K562 (cell line): ENCODE data around the gene TRAPPC12. TPM values are rescaled to one million over a fixed set of nuclear protein-coding genes. Genes with fewer than 3 reads are reported as not detected.

Source experiments
- ATF4 ChIP-seq: fragments of 450-650 bp; formaldehyde crosslinking; IDR thresholded peaks from 2 replicates; pipeline ENCODE4 v1.4.0; 2022; ENCODE audit warnings: mild to moderate bottlenecking, moderate library complexity
- CHCHD3 ChIP-seq: fragments of 250-450 bp; sonication (Bioruptor Pico); IDR thresholded peaks from 2 replicates; pipeline ENCODE4 v2.1.2; 2022; ENCODE audit warnings: mild to moderate bottlenecking
- EP300 ChIP-seq: IDR thresholded peaks from 2 replicates; pipeline ENCODE4 v1.6.1; 2012; ENCODE audit warnings: low read length, improper control_type of control experiment
- MAZ ChIP-seq, 2 experiments: fragments of 450-650 bp in 1 of 2; sonication (generic) in 1 of 2; formaldehyde crosslinking; IDR thresholded peaks in 1 of 2; conservative IDR thresholded peaks in 1 of 2; 2 replicates each; pipeline versions ENCODE4 v1.4.0 to v1.5.0; 2020; ENCODE audit warnings: mild to moderate bottlenecking in 1 of 2, missing genetic modification reagents in 1 of 2
- MEF2D ChIP-seq: conservative IDR thresholded peaks from 2 replicates; pipeline ENCODE4 v1.6.1; 2016; ENCODE audit warnings: low read depth, missing genetic modification characterization, missing compliant biosample characterization
- NKRF ChIP-seq: fragments of 450-650 bp; IDR thresholded peaks from 2 replicates; pipeline ENCODE4 v1.6.1; 2016; ENCODE audit warnings: borderline replicate concordance
- PHB ChIP-seq: fragments of 250-450 bp; sonication (Bioruptor Pico); IDR thresholded peaks from 2 replicates; pipeline ENCODE4 v1.5.0; 2021
- RB1 ChIP-seq: fragments of 450-650 bp; IDR thresholded peaks from 2 replicates; pipeline ENCODE4 v1.6.1; 2017; ENCODE audit warnings: low read depth, mild to moderate bottlenecking
- RBM25 ChIP-seq: fragments of 200-400 bp; formaldehyde crosslinking; IDR thresholded peaks from 2 replicates; pipeline ENCODE4 v1.6.1; 2018; ENCODE audit warnings: low read length, low read depth, moderate library complexity; ENCODE audit not compliant: severe bottlenecking
- STAT6 ChIP-seq: sonication (generic); formaldehyde crosslinking; IDR thresholded peaks from 2 replicates; pipeline ENCODE4 v1.8.1; 2023; ENCODE audit warnings: mild to moderate bottlenecking, missing genetic modification reagents
- ZNF586 ChIP-seq: fragments of 450-650 bp; formaldehyde crosslinking; conservative IDR thresholded peaks from 2 replicates; pipeline ENCODE4 v1.4.0; 2020; ENCODE audit warnings: mild to moderate bottlenecking, moderate library complexity
- ZZZ3 ChIP-seq: fragments of 450-650 bp; IDR thresholded peaks from 2 replicates; pipeline ENCODE4 v1.6.1; 2016; ENCODE audit warnings: antibody characterized with exemption, mild to moderate bottlenecking, moderate library complexity
- polyA plus RNA-seq, 8 experiments: library from polyadenylated mRNA; depleted of rRNA in 4 of 8; stranded (reverse) in 5 of 8; unstranded in 3 of 8; fragments of >200 nt; fragmentation: Nextera tagmentation in 2 of 8; fragmentation: Illumina TruSeq in 1 of 8; extraction: Ambion mirVana in 2 of 8; extraction: Trizol in 1 of 8; gene quantifications; 2 replicates each; pipeline versions ENCODE4 v1.2.1 to v1.2.3, GENCODE V29; 2011 to 2014; ENCODE audit warnings: inconsistent platforms in 1 of 8, missing spikeins in 1 of 8
- total RNA-seq, 7 experiments: library from RNA; depleted of rRNA in 6 of 7; stranded (reverse); fragments of >200 nt in 6 of 7; fragmentation: Illumina TruSeq in 2 of 7; extraction: Trizol in 2 of 7; gene quantifications; 2 replicates each; pipeline versions ENCODE4 v1.2.1 to v1.2.3, GENCODE V29; 2011 to 2021; ENCODE audit warnings: low replicate concordance in 1 of 7
- TF ChIP-seq, protein P1 (sequence below): fragments of 450-650 bp; IDR thresholded peaks from 2 replicates; pipeline ENCODE4 v1.6.1; 2016; ENCODE audit warnings: low read depth

The TRAPPC12 gene
- total and polyA plus RNA-seq, 9 of the 15 experiments (the other 6 are each of a cell fraction or from before 2014, with no cell fraction given) = 8.0 to 75.2 (median 39.1) TPM

- TF ChIP-seq, protein P1, sequence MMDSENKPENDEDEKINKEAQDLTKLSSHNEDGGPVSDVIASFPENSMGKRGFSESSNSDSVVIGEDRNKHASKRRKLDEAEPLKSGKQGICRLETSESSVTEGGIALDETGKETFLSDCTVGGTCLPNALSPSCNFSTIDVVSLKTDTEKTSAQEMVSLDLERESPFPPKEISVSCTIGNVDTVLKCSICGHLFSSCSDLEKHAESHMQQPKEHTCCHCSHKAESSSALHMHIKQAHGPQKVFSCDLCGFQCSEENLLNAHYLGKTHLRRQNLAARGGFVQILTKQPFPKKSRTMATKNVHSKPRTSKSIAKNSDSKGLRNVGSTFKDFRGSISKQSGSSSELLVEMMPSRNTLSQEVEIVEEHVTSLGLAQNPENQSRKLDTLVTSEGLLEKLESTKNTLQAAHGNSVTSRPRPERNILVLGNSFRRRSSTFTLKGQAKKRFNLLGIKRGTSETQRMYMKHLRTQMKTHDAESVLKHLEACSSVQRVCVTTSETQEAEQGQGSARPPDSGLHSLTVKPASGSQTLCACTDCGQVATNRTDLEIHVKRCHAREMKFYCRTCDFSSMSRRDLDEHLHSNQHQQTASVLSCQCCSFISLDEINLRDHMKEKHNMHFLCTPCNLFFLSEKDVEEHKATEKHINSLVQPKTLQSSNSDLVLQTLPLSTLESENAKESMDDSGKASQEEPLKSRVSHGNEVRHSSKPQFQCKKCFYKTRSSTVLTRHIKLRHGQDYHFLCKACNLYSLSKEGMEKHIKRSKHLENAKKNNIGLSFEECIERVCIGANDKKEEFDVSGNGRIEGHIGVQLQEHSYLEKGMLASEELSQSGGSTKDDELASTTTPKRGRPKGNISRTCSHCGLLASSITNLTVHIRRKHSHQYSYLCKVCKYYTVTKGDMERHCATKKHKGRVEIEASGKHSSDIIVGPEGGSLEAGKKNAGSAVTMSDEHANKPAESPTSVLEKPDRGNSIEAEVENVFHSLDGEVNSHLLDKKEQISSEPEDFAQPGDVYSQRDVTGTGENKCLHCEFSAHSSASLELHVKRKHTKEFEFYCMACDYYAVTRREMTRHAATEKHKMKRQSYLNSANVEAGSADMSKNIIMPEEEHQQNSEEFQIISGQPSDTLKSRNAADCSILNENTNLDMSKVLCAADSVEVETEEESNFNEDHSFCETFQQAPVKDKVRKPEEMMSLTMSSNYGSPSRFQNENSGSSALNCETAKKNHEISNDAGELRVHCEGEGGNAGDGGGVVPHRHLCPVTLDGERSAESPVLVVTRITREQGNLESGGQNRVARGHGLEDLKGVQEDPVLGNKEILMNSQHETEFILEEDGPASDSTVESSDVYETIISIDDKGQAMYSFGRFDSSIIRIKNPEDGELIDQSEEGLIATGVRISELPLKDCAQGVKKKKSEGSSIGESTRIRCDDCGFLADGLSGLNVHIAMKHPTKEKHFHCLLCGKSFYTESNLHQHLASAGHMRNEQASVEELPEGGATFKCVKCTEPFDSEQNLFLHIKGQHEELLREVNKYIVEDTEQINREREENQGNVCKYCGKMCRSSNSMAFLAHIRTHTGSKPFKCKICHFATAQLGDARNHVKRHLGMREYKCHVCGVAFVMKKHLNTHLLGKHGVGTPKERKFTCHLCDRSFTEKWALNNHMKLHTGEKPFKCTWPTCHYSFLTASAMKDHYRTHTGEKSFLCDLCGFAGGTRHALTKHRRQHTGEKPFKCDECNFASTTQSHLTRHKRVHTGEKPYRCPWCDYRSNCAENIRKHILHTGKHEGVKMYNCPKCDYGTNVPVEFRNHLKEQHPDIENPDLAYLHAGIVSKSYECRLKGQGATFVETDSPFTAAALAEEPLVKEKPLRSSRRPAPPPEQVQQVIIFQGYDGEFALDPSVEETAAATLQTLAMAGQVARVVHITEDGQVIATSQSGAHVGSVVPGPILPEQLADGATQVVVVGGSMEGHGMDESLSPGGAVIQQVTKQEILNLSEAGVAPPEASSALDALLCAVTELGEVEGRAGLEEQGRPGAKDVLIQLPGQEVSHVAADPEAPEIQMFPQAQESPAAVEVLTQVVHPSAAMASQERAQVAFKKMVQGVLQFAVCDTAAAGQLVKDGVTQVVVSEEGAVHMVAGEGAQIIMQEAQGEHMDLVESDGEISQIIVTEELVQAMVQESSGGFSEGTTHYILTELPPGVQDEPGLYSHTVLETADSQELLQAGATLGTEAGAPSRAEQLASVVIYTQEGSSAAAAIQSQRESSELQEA = peak; percentile 98
- TF ChIP-seq MAZ (CRISPR knock-in tag; conservative IDR thresholded peaks at IDR 0.05 in 1 of 2, IDR thresholded peaks at IDR 0.05 in 1 of 2) (peak; percentile 51 to 70; a peak in 3 of 4 replicates), ZNF586 (no peak), NKRF (peak; percentile 98), CHCHD3 (CRISPR knock-in tag) (no peak), MEF2D (tag) (no peak), STAT6 (CRISPR knock-in tag) (peak; percentile 61), PHB (CRISPR knock-in tag) (no peak), EP300 (no peak; the same call in 1 of the 2 replicates), RB1 (0 out of 2 replicates have a peak, but pooled peaks have one; percentile 8), ATF4 (CRISPR knock-in tag) (no peak), RBM25 (peak; percentile 40), ZZZ3 (peak; percentile 68; the same call in 1 of the 2 replicates)
Observed at GRCh38 chr2:3377612-3378432, 1.7 kb upstream of the TRAPPC12 start, which contains the start of gene EIPR1 (continued).
